Caco-2 (cell line): ENCODE data around the gene STK32B. TPM values are rescaled to one million over a fixed set of nuclear protein-coding genes. Genes with fewer than 3 reads are reported as not detected.

ENCODE experiments used
- BruUV-seq: library from RNA; stranded (reverse); fragments of 400-500 nt; replicated peaks from 2 replicates; lab custom pipeline; 2021; lab: Mats Ljungman, UMichigan
- CTCF ChIA-PET: fragments of 300-600 bp; sonication (Branson Sonifier 250); formaldehyde crosslinking; loops from one replicate; lab custom pipeline; 2022; ENCODE audit warnings: antibody characterized with exemption; lab: Charles Lee
- POLR2A ChIA-PET: fragments of 300-600 bp; sonication (Branson Sonifier 250); formaldehyde crosslinking; loops from one replicate; lab custom pipeline; 2022; ENCODE audit warnings: antibody characterized with exemption; lab: Charles Lee
- DNase-seq, 2 experiments: peaks; one replicate each; pipeline versions ENCODE4 v3.0.0 to v3.0.0-alpha.2; 2020 to 2022
- H3K27me3 ChIP-seq: replicated peaks from 2 replicates; pipeline ENCODE4 v1.6.0; 2011; ENCODE audit warnings: low read length; ENCODE audit not compliant: control insufficient read depth, insufficient read depth
- H3K36me3 ChIP-seq: 2 replicates; pipeline ENCODE4 v1.5.1; 2011; ENCODE audit warnings: low read length; ENCODE audit not compliant: control insufficient read depth, insufficient read depth
- H3K4me1 ChIP-seq: fragments of 250-450 bp; sonication (Bioruptor Pico); 2 replicates; pipeline ENCODE4 v1.5.1; 2020; ENCODE audit warnings: mild to moderate bottlenecking
- H3K4me3 ChIP-seq: 2 replicates; pipeline ENCODE4 v1.5.1; 2011; ENCODE audit warnings: low read depth, mild to moderate bottlenecking, control low read depth, low read length
- H3K9me3 ChIP-seq: fragments of 250-450 bp; sonication (Bioruptor Pico); 2 replicates; pipeline ENCODE4 v1.5.1; 2020; ENCODE audit warnings: mild to moderate bottlenecking, moderate library complexity
- H3K27ac Mint-ChIP-seq: one replicate; pipeline ENCODE4 v1.8.0; 2022; ENCODE audit warnings: mixed read lengths; ENCODE audit not compliant: unreplicated experiment
- H3K27me3 Mint-ChIP-seq: one replicate; pipeline ENCODE4 v1.8.0; 2022; ENCODE audit warnings: mixed read lengths; ENCODE audit not compliant: insufficient read depth, unreplicated experiment
- H3K36me3 Mint-ChIP-seq: one replicate; pipeline ENCODE4 v1.8.0; 2022; ENCODE audit warnings: mild to moderate bottlenecking, mixed read lengths; ENCODE audit not compliant: insufficient read depth, unreplicated experiment
- H3K4me1 Mint-ChIP-seq: one replicate; pipeline ENCODE4 v1.8.0; 2022; ENCODE audit warnings: low read depth, mixed read lengths; ENCODE audit not compliant: unreplicated experiment
- H3K4me3 Mint-ChIP-seq: one replicate; pipeline ENCODE4 v1.8.0; 2022; ENCODE audit warnings: mild to moderate bottlenecking, moderate library complexity, mixed read lengths; ENCODE audit not compliant: unreplicated experiment
- H3K9me3 Mint-ChIP-seq: one replicate; pipeline ENCODE4 v1.8.0; 2022; ENCODE audit warnings: mixed read lengths; ENCODE audit not compliant: unreplicated experiment
- intact Hi-C: fragments of 100-400 bp; cut with micrococcal nuclease; formaldehyde crosslinking; loops from one replicate; pipeline ENCODE4 v1.10.0; 2022; ENCODE audit not compliant: unreplicated experiment
- total RNA-seq: library from RNA; stranded (reverse); gene quantifications from 2 replicates; pipeline ENCODE4 v1.2.3, GENCODE V29; 2022
- TF ChIP-seq, protein P1 (sequence below), 2 experiments: fragments of 200-600 bp in 1 of 2; IDR thresholded peaks; 1 replicate in 1 of 2; 2 replicates in 1 of 2; pipeline versions ENCODE4 v1.5.1 to v1.8.0; 2011 to 2022; ENCODE audit warnings: antibody characterized with exemption in 1 of 2, control low read depth in 1 of 2, inconsistent platforms in 1 of 2, low read depth in 1 of 2, low read length in 1 of 2, mild to moderate bottlenecking in 1 of 2, moderate library complexity in 1 of 2; ENCODE audit not compliant: insufficient read depth in 1 of 2, severe bottlenecking in 1 of 2, unreplicated experiment in 1 of 2

Gene STK32B
- total RNA-seq, 1 experiment from 2014 or later = 11.2 TPM

DNA sequence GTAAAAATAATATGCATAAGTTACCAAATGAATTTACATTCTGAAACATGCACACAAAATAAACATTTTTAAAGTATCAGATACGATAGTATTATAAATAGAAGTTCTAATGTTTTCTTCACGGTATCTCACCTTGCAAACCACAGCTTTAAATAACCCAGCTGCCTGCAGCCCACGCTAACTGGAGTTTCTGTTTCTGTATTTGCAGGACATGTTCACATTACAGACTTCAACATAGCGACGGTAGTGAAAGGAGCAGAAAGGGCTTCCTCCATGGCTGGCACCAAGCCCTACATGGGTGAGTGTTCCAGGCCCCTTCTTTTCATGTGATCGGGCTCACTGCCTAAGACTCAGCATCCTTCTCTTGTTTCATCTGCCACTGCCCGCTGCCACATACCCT lies 365.4 kb downstream of the STK32B start:
- Mint-ChIP-seq H3K9me3 (peaks cover 28% of the 10 kb centered on the region), H3K27ac (no peak overlapping the region), H3K36me3 (no peaks in the 10 kb centered on the region), H3K27me3 (peaks cover 11% of the 10 kb centered on the region), H3K4me1 (no peaks in the 10 kb centered on the region), H3K4me3 (no peak overlapping the region)
- POLR2A ChIA-PET = no interaction called here
- Histone ChIP-seq H3K4me1 (no peaks in the 10 kb centered on the region), H3K9me3 (no peaks in the 10 kb centered on the region; the same call in 1 of the 2 replicates), H3K27me3 (no peaks in the 10 kb centered on the region), H3K4me3 (no peak overlapping the region), H3K36me3 (no peaks in the 10 kb centered on the region)
- BruUV-seq = no TSS peak
- no peak for DNase-seq
- TF ChIP-seq, protein P1, sequence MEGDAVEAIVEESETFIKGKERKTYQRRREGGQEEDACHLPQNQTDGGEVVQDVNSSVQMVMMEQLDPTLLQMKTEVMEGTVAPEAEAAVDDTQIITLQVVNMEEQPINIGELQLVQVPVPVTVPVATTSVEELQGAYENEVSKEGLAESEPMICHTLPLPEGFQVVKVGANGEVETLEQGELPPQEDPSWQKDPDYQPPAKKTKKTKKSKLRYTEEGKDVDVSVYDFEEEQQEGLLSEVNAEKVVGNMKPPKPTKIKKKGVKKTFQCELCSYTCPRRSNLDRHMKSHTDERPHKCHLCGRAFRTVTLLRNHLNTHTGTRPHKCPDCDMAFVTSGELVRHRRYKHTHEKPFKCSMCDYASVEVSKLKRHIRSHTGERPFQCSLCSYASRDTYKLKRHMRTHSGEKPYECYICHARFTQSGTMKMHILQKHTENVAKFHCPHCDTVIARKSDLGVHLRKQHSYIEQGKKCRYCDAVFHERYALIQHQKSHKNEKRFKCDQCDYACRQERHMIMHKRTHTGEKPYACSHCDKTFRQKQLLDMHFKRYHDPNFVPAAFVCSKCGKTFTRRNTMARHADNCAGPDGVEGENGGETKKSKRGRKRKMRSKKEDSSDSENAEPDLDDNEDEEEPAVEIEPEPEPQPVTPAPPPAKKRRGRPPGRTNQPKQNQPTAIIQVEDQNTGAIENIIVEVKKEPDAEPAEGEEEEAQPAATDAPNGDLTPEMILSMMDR (IDR thresholded peaks at IDR 0.05; ENCODE audit: insufficient read depth in 1 of 2, low read depth in 1 of 2, low read length in 1 of 2, severe bottlenecking in 1 of 2, unreplicated experiment in 1 of 2) = no peak
- intact Hi-C loops = no loop called here
- CTCF ChIA-PET = no interaction called here

DNA sequence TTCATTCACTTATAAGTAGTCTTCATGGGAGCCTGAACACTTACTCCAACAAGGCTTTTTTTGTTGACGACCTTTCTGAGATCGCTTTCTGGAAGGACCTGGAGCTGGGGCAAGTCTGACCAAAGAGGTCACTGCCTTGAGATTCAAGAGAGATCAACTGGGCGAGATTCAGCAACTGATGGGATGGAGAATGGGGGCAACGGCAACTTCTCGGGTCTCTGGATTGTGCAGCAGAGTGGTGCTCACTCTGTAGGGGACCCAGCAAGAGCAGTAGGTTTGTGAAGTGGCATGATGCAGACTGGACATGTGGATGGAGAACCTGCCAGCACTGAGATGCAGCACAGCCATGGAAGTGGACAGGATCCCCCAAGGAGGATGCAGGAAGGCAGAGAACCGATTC lies 369.0 kb downstream of the STK32B start:
- peaks cover 10% of the 10 kb centered on the region for H3K27me3 Mint-ChIP-seq
- Histone ChIP-seq H3K4me3 (no peak overlapping the region), H3K4me1 (no peaks in the 10 kb centered on the region), H3K27me3 (no peaks in the 10 kb centered on the region), H3K9me3 (no peaks in the 10 kb centered on the region; the same call in 1 of the 2 replicates), H3K36me3 (no peaks in the 10 kb centered on the region)
- H3K4me1 Mint-ChIP-seq = no peaks in the 10 kb centered on the region
- peaks cover 28% of the 10 kb centered on the region for H3K9me3 Mint-ChIP-seq
- no peak overlapping the region for H3K4me3 Mint-ChIP-seq
- ChIA-PET CTCF (no interaction called here), POLR2A (no interaction called here)
- no peak overlapping the region for H3K27ac Mint-ChIP-seq
- H3K36me3 Mint-ChIP-seq = no peaks in the 10 kb centered on the region
- TF ChIP-seq, protein P1 (IDR thresholded peaks at IDR 0.05; ENCODE audit: insufficient read depth in 1 of 2, low read depth in 1 of 2, low read length in 1 of 2, severe bottlenecking in 1 of 2, unreplicated experiment in 1 of 2) = no peak
- DNase-seq = no peak
- intact Hi-C loops = no loop called here
- BruUV-seq = no TSS peak

DNA sequence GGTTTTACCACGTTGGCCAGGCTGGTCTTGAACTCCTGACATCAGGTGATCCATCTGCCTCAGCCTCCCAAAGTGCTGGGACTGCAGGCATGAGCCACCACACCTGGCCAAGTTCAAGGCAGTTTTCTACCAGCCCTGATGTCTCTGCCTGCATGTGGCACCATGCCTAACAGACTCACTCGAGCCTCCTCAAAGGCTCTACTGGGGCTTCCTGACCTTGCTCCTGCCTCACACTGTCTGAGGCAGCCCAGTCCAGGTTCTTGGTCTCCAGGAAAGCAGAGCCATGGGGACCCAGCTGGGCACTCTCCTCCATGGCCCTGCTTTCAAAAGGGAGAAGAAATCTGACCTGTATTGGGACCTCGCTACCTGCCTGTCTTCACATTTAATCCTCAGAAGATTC lies 370.1 kb downstream of the STK32B start:
- POLR2A ChIA-PET = no interaction called here
- intact Hi-C loops = no loop called here
- Histone ChIP-seq H3K4me1 (no peaks in the 10 kb centered on the region), H3K27me3 (no peaks in the 10 kb centered on the region), H3K4me3 (no peak overlapping the region), H3K36me3 (no peaks in the 10 kb centered on the region), H3K9me3 (no peaks in the 10 kb centered on the region; the same call in 1 of the 2 replicates)
- no TSS peak for BruUV-seq
- Mint-ChIP-seq H3K4me1 (no peaks in the 10 kb centered on the region), H3K4me3 (no peak overlapping the region), H3K36me3 (no peaks in the 10 kb centered on the region), H3K27ac (no peak overlapping the region), H3K9me3 (peaks cover 20% of the 10 kb centered on the region), H3K27me3 (peaks cover 10% of the 10 kb centered on the region)
- TF ChIP-seq, protein P1 (IDR thresholded peaks at IDR 0.05; ENCODE audit: insufficient read depth in 1 of 2, low read depth in 1 of 2, low read length in 1 of 2, severe bottlenecking in 1 of 2, unreplicated experiment in 1 of 2) = no peak
- DNase-seq = no peak
- CTCF ChIA-PET = no interaction called here
